Testis (tissue), 3 donors: ENCODE data around the gene ZNF827. TPM values are rescaled to one million over a fixed set of nuclear protein-coding genes. Genes with fewer than 3 reads are reported as not detected.

Experiments
- DNase-seq: peaks from one replicate; pipeline ENCODE4 v3.0.0-alpha.2; 2019
- H3K27ac ChIP-seq, 2 donors: fragments of 200-600 bp; sonication (generic); one replicate each; pipeline ENCODE4 v1.5.1; 2019
- H3K27me3 ChIP-seq: fragments of 200-600 bp; sonication (generic); one replicate; pipeline ENCODE4 v1.5.1; 2019
- H3K36me3 ChIP-seq: fragments of 200-600 bp; sonication (generic); one replicate; pipeline ENCODE4 v1.5.1; 2017; ENCODE audit warnings: low read depth; ENCODE audit errors: missing control alignments
- H3K4me1 ChIP-seq: fragments of 200-600 bp; sonication (generic); one replicate; pipeline ENCODE4 v1.5.1; 2019
- H3K4me3 ChIP-seq, 2 donors: fragments of 200-600 bp; sonication (generic); one replicate each; pipeline ENCODE4 v1.5.1; 2017 to 2019
- H3K9me3 ChIP-seq: fragments of 200-600 bp; sonication (generic); one replicate; pipeline ENCODE4 v1.5.1; 2017
- CTCF ChIP-seq, 3 experiments: fragments of 450-650 bp in 2 of 3; fragments of 200-600 bp in 1 of 3; sonication (generic) in 1 of 3; IDR thresholded peaks; one replicate each; pipeline ENCODE4 v1.5.1; 2016 to 2019; ENCODE audit warnings: antibody characterized with exemption in 3 of 3, mild to moderate bottlenecking in 2 of 3, moderate library complexity in 1 of 3
- POLR2A ChIP-seq: fragments of 450-650 bp; IDR thresholded peaks from one replicate; pipeline ENCODE4 v1.6.1; 2017; ENCODE audit warnings: antibody characterized with exemption, mild to moderate bottlenecking, moderate library complexity
- WGBS, 2 donors: methylation state at CpG; one replicate each; pipeline ENCODE4 v1.1.5; 2018; 5-methylcytosine and 5-hydroxymethylcytosine counted together
- intact Hi-C: fragments of 100-400 bp; cut with DNase I; formaldehyde crosslinking; loops from one replicate; pipeline ENCODE4 v1.15.1; 2023; ENCODE audit warnings: low total_unique reads
- polyA plus RNA-seq: library from polyadenylated mRNA; stranded (reverse); fragments of 350-450 nt; fragmentation: Illumina TruSeq; extraction: RNeasy Lipid Tissue Mini Kit (QIAGEN cat#74804); gene quantifications from one replicate; pipeline ENCODE4 v1.2.3, GENCODE V29; 2014; ENCODE audit warnings: low read depth, low replicate concordance; ENCODE audit not compliant: insufficient read depth
- total RNA-seq, 2 donors: library from RNA; depleted of rRNA; stranded (reverse); fragments of >200 nt; gene quantifications; one replicate each; pipeline ENCODE4 v1.2.3, GENCODE V29; 2016

ZNF827 gene
- total and polyA plus RNA-seq, 3 donors from 2014 or later = 13.9 to 46.8 (median 37.5) TPM

GRCh38 chr4:145791988-145792387 lies 146.6 kb downstream of the ZNF827 start:
- 19 to 22% methylated on average over 2 of the region's 2 CpGs for WGBS, 2 donors
- H3K36me3 ChIP-seq = no peaks in the 10 kb centered on the region
- DNase-seq = no peak
- intact Hi-C loops = no loop called here
- no peaks in the 10 kb centered on the region for H3K9me3 ChIP-seq
- no peak overlapping the region for H3K27ac ChIP-seq
- no peak for TF ChIP-seq CTCF (IDR thresholded peaks at IDR 0.05)
- no peak for TF ChIP-seq POLR2A
- H3K4me3 ChIP-seq = no peak overlapping the region
- H3K27me3 ChIP-seq = no peaks in the 10 kb centered on the region
- H3K4me1 ChIP-seq = peaks cover 3% of the 10 kb centered on the region

GRCh38 chr4:145788755-145789154 lies 149.9 kb downstream of the ZNF827 start:
- 69 to 77% methylated on average over 2 of the region's 2 CpGs for WGBS, 2 donors
- no peaks in the 10 kb centered on the region for H3K9me3 ChIP-seq
- DNase-seq = no peak
- no peak overlapping the region for H3K4me3 ChIP-seq
- H3K4me1 ChIP-seq = peaks cover 3% of the 10 kb centered on the region
- intact Hi-C loops = no loop called here
- no peaks in the 10 kb centered on the region for H3K36me3 ChIP-seq
- TF ChIP-seq POLR2A = no peak
- no peak for TF ChIP-seq CTCF (IDR thresholded peaks at IDR 0.05)
- no peaks in the 10 kb centered on the region for H3K27me3 ChIP-seq
- no peak overlapping the region for H3K27ac ChIP-seq

GRCh38 chr4:145786830-145787229 lies 151.8 kb downstream of the ZNF827 start:
- peaks cover 1% of the 10 kb centered on the region for H3K4me1 ChIP-seq
- whole genome bisulfite sequencing, 2 donors = 86 to 89% methylated on average over 5 of the region's 5 CpGs
- no peaks in the 10 kb centered on the region for H3K36me3 ChIP-seq
- TF ChIP-seq CTCF (IDR thresholded peaks at IDR 0.05) (no peak), POLR2A (no peak)
- intact Hi-C loops = no loop called here
- no peak for DNase-seq
- no peak overlapping the region for H3K27ac ChIP-seq
- H3K4me3 ChIP-seq = no peak overlapping the region
- no peaks in the 10 kb centered on the region for H3K27me3 ChIP-seq
- H3K9me3 ChIP-seq = no peaks in the 10 kb centered on the region

GRCh38 chr4:145786261-145786660 lies 152.4 kb downstream of the ZNF827 start:
- intact Hi-C loops = no loop called here
- 75 to 86% methylated on average over 2 of the region's 2 CpGs for WGBS, 2 donors
- TF ChIP-seq POLR2A (no peak), CTCF (IDR thresholded peaks at IDR 0.05) (no peak)
- Histone ChIP-seq H3K36me3 (no peaks in the 10 kb centered on the region), H3K4me3 (no peak overlapping the region), H3K27ac (no peak overlapping the region), H3K4me1 (no peaks in the 10 kb centered on the region), H3K9me3 (no peaks in the 10 kb centered on the region), H3K27me3 (no peaks in the 10 kb centered on the region)
- no peak for DNase-seq

- Histone ChIP-seq H3K4me1 (no peaks in the 10 kb centered on the region), H3K27me3 (no peaks in the 10 kb centered on the region), H3K4me3 (no peak overlapping the region), H3K9me3 (no peaks in the 10 kb centered on the region), H3K27ac (no peak overlapping the region), H3K36me3 (no peaks in the 10 kb centered on the region)
- intact Hi-C loops = no loop called here
- DNase-seq = no peak
- TF ChIP-seq CTCF (IDR thresholded peaks at IDR 0.05) (no peak), POLR2A (no peak)
- 28 to 48% methylated on average over 2 of the region's 2 CpGs for WGBS, 2 donors
These were observed 153.1 kb downstream of the ZNF827 start for GRCh38 chr4:145785391-145786008.
